GM19193 (cell line): ENCODE measurements around the gene MUC5AC.

Experiments used
- POLR2A ChIP-seq: IDR thresholded peaks from 4 replicates; pipeline ENCODE4 v1.6.1; 2011; ENCODE audit not compliant: insufficient read depth, insufficient read length; ENCODE audit errors: extremely low read depth

Gene MUC5AC

GRCh38 chr11:1202154-1202775 is 44.5 kb downstream of the MUC5AC start:
- no peak for TF ChIP-seq POLR2A

GRCh38 chr11:1202776-1203504 is 45.2 kb downstream of the MUC5AC start:
- TF ChIP-seq POLR2A: no peak

GRCh38 chr11:1203505-1204271 is 45.9 kb downstream of the MUC5AC start:
- no peak for TF ChIP-seq POLR2A

- TF ChIP-seq POLR2A: no peak
These were observed 46.8 kb downstream of the MUC5AC start for GRCh38 chr11:1204381-1205101.

GRCh38 chr11:1205121-1205986 is 47.6 kb downstream of the MUC5AC start:
- no peak for TF ChIP-seq POLR2A

- TF ChIP-seq POLR2A: no peak
These were observed 48.2 kb downstream of the MUC5AC start for GRCh38 chr11:1205987-1206331.

GRCh38 chr11:1206391-1207271 is 48.9 kb downstream of the MUC5AC start:
- TF ChIP-seq POLR2A: no peak

GRCh38 chr11:1207401-1208143 is 49.8 kb downstream of the MUC5AC start:
- TF ChIP-seq POLR2A: no peak

GRCh38 chr11:1208144-1208393 is 50.3 kb downstream of the MUC5AC start:
- no peak for TF ChIP-seq POLR2A

GRCh38 chr11:1208394-1209261 is 50.9 kb downstream of the MUC5AC start:
- no peak for TF ChIP-seq POLR2A

- TF ChIP-seq POLR2A: no peak
These were observed 51.8 kb downstream of the MUC5AC start for GRCh38 chr11:1209371-1210057.

- TF ChIP-seq POLR2A: no peak
These were observed 54.1 kb downstream of the MUC5AC start for GRCh38 chr11:1211838-1212237.

GRCh38 chr11:1217151-1217550 is 59.4 kb downstream of the MUC5AC start:
- TF ChIP-seq POLR2A: no peak
